Dedifferentiated amniotic fluid mesenchymal stem cell (primary cell): ENCODE results near the gene OR8K3.

ENCODE experiments used
- DNase-seq: peaks from one replicate; pipeline ENCODE4 v3.0.0-alpha.2; 2016; ENCODE audit errors: extremely low spot score

The OR8K3 gene

DNA sequence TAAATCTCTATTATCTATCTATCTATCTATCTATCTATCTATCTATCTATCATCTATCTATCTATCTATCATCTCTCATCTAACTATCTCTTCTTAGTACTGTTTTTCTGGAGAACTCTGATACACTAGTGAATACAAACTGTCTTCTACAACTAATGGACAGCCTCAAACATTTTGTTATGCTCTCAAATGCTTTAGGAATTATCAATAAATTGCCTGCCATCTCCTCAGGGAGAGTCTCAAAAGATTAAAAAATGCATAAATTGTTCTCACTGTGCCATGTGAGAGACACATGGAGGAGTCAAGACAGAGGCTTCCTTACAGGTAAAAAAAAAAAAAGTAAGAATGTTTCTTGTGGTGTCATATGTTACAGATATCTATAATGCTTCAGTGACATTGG is at the start of gene OR8K3:
Gene OR8K3, plus strand, starts transcription at position 301 of the 400 bp plus-strand sequence. CDS start 3,163 bp downstream, outside the sequence.
- no peak for DNase-seq

DNA sequence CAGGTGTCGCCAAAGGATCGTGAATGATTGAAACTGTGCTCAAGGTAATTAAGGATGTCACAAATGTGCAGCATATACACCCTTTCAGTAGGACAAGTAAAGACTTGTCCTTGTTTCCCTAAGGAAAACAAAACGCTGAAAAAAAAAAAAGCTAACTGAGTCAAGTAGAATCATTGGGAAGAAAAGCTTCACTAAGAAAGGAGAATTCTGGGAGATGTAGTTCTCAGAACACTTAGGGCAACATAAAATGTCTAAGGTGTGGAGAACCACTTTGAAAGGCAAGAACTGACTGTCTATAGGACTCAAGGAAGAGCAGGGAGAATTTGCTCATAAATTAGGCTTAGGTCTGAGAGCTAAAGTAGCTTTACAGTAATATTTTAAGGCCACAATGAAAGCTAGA is 43.9 kb upstream of the OR8K3 start:
- no peak for DNase-seq

GRCh38 chr11:56273854-56274253 is 41.1 kb upstream of the OR8K3 start, which contains the start of gene OR5T1:
TSS of gene OR5T1 (plus strand) at chr11:56274154. CDS start at chr11:56275639, 1,485 bp downstream.
- DNase-seq: no peak

DNA sequence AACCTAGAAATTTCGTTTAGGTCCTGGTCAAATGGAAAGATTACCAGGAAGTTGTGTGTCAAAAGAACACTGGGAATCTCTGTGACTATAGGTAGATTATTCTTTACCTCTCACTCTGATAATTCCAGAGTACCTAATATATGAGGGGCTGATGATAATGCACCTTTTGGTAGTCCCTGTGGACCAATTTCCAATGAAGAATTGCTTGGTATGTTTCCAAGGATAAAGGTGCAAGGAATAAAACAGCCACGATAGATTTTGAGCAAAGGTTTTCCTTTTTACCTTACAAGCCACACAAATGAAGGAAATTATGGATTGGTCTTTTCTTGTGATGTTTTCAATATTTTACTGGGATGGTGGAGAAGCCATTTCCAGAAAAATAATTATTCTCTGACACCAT is 22.8 kb upstream of the OR8K3 start, which contains the start of gene OR8H1:
Gene OR8H1, minus strand, starts transcription at position 101 of the 400 bp plus-strand sequence. CDS start 1,192 bp downstream, outside the sequence.
- DNase-seq: no peak

GRCh38 chr11:56296898-56297297 is 18.0 kb upstream of the OR8K3 start:
- DNase-seq: no peak

GRCh38 chr11:56307836-56308235 is 7.1 kb upstream of the OR8K3 start:
- DNase-seq: no peak

DNA sequence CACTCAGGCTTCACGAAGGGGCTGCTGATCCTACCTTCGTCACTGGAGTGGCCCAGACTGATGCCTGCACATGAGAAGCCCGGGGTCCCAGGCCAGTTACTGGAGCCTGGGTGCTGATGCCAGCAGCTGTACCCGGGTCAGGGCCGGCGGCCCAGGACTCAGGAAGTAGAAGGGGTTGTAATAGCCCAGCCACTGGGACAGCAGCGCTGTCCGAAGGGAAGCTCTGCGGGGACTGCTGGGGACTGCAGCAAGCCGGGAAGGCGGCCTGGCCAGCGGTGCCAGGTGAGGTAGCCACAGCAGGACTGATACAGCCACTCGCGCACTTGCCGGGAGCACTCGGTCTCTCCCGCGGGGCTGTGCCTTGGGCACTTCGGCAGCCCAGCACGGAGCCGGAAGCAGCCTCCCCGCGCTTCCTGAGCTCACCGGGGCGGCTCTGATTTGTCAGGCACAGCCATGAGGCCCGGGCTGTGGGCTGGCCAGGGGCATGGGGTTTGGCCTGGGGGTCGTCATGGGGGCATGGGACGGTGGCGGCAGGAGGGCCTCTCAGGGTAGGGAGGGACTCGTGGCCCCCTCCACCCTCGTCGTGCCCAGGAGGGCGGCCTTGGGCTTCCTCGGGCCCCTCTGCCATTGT is 17.0 kb downstream of the OR8K3 start:
- DNase-seq: no peak

GRCh38 chr11:56333156-56333555 is 18.2 kb downstream of the OR8K3 start:
- no peak for DNase-seq

GRCh38 chr11:56340289-56340688 is 25.3 kb downstream of the OR8K3 start:
- no peak for DNase-seq

DNA sequence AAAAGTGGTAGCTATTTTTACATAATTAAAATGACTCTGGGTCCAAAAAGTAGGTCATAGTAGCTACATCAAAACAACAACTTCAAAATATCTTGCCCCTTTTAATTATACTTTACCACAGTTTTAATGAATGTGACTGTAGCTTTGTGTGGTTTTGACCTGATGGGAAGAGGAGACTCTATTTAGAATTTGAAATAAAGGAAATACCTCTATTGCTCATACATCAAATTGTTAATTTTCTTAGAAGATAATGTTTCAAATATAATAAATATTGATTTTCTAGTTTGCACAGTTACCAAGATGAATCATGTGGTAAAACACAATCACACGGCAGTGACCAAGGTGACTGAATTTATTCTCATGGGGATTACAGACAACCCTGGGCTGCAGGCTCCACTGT is 30.8 kb downstream of the OR8K3 start, which contains the start of gene OR8K1:
Gene OR8K1, plus strand, starts transcription at position 301 of the 400 bp plus-strand sequence. Its CDS starts 0 bp downstream, at position 301.
- DNase-seq: no peak

- DNase-seq: no peak
Observed at GRCh38 chr11:56353991-56354390, 39.0 kb downstream of the OR8K3 start, which contains the start of gene OR8J1. TSS of gene OR8J1 (plus strand) at chr11:56354291. CDS start at chr11:56360247, 5,956 bp downstream.
